ENCODE measurements around the gene WDR46. TPM values are rescaled to one million over a fixed set of nuclear protein-coding genes. Genes with fewer than 3 reads are reported as not detected.
"Not testable (repeated sequence)": the region's sequence is repeated elsewhere in the genome, so short reads cannot be mapped to it uniquely, and the experiment has no call there.

The WDR46 gene
- total RNA-seq, 1 experiment from 2014 or later = 99.2 TPM

GRCh38 chr6:33264015-33264414 lies 25.0 kb downstream of the WDR46 start:
- Histone ChIP-seq H4K8ac (replicated peaks; ENCODE audit: insufficient read length, low read depth, low read length) (no peak overlapping the region), H2BK120ac (ENCODE audit: low read depth, low read length, poor library complexity, severe bottlenecking) (no peak overlapping the region), H3K23me2 (ENCODE audit: insufficient read length, low read depth, low read length, poor library complexity, severe bottlenecking) (no peaks in the 10 kb centered on the region), H3K79me1 (ENCODE audit: insufficient read depth, low read depth, low read length, poor library complexity, severe bottlenecking) (no peaks in the 10 kb centered on the region), H2BK12ac (ENCODE audit: insufficient read length, low read depth, low read length) (no peak overlapping the region), H3K56ac (ENCODE audit: insufficient read length, low read depth, low read length) (no peak overlapping the region), H2BK5ac (ENCODE audit: insufficient read length, low read length) (no peak overlapping the region), H2AK5ac (ENCODE audit: insufficient read length, low read length) (no peak overlapping the region), H3K4ac (ENCODE audit: low read depth, low read length) (no peak overlapping the region), H3K9ac (ENCODE audit: extremely low read depth, insufficient read length, low read length) (no peak overlapping the region), H3T11ph (ENCODE audit: low read length) (no peak overlapping the region), H3K14ac (ENCODE audit: insufficient read depth, low read length) (no peak overlapping the region), H3K23ac (ENCODE audit: insufficient read length, low read depth, low read length) (no peak overlapping the region), H3K4me2 (ENCODE audit: insufficient read depth, insufficient read length, low read length) (no peak overlapping the region), H2AFZ (ENCODE audit: low read length) (no peak overlapping the region), H3K79me2 (ENCODE audit: insufficient read depth, low read length) (no peaks in the 10 kb centered on the region), H2BK15ac (ENCODE audit: low read depth, low read length) (no peak overlapping the region), H4K5ac (ENCODE audit: insufficient read length, low read depth, low read length) (no peak overlapping the region), H3K18ac (ENCODE audit: insufficient read length, low read depth, low read length) (no peak overlapping the region), H3K9me3 (ENCODE audit: control insufficient read depth, low read depth, low read length) (no peaks in the 10 kb centered on the region), H4K91ac (ENCODE audit: insufficient read length, low read depth, low read length) (no peak overlapping the region), H2BK20ac (ENCODE audit: low read depth, low read length, poor library complexity, severe bottlenecking) (no peak overlapping the region), H3K4me1 (ENCODE audit: insufficient read depth, low read length) (no peaks in the 10 kb centered on the region), H4K20me1 (ENCODE audit: control insufficient read depth, insufficient read depth, insufficient read length) (no peaks in the 10 kb centered on the region), H3K27me3 (ENCODE audit: insufficient read depth, low read length) (no peaks in the 10 kb centered on the region), H3K27ac (ENCODE audit: insufficient read length, low read depth, low read length) (no peak overlapping the region)
- Mint-ChIP-seq H3K36me3 (ENCODE audit: insufficient read depth in 1 of 3, low read depth in 3 of 3) (peaks cover 30 to 77% (median 68%) of the 10 kb centered on the region in 3 experiments; a peak in 6 of 7 replicates), H3K27me3 (ENCODE audit: low read depth) (no peaks in the 10 kb centered on the region), H3K9me3 (no peaks in the 10 kb centered on the region), H3K4me3 (no peak overlapping the region), H3K4me1 (no peaks in the 10 kb centered on the region), H3K27ac (no peak overlapping the region)
- no CpG with 5 or more reads among the region's 7 CpGs for WGBS (ENCODE audit: extremely low coverage, insufficient read length, low lambda C conversion rate)
- no peak for DNase-seq
- TF ChIP-seq CTCF (conservative IDR thresholded peaks at IDR 0.05) = no peak

- H3K4me1 Mint-ChIP-seq; H3K4ac ChIP-seq (ENCODE audit: low read depth, low read length); H3K4me3 Mint-ChIP-seq: not testable (repeated sequence)
Measured at GRCh38 chr6:33262490-33262889, 26.5 kb downstream of the WDR46 start.

More at GRCh38 chr6:33262490-33262889, 26.5 kb downstream of the WDR46 start:
- not testable (repeated sequence) for H3K27ac ChIP-seq (ENCODE audit: insufficient read length, low read depth, low read length); H3K4me2 ChIP-seq (ENCODE audit: insufficient read depth, insufficient read length, low read length); H4K91ac ChIP-seq (ENCODE audit: insufficient read length, low read depth, low read length); H2AFZ ChIP-seq (ENCODE audit: low read length); H3K23ac ChIP-seq (ENCODE audit: insufficient read length, low read depth, low read length); H3K27me3 ChIP-seq (ENCODE audit: insufficient read depth, low read length); H3K18ac ChIP-seq (ENCODE audit: insufficient read length, low read depth, low read length); H3K79me2 ChIP-seq (ENCODE audit: insufficient read depth, low read length); H4K8ac ChIP-seq (replicated peaks; ENCODE audit: insufficient read length, low read depth, low read length); H4K20me1 ChIP-seq (ENCODE audit: control insufficient read depth, insufficient read depth, insufficient read length); H4K5ac ChIP-seq (ENCODE audit: insufficient read length, low read depth, low read length); H2BK15ac ChIP-seq (ENCODE audit: low read depth, low read length); H3K9me3 ChIP-seq (ENCODE audit: control insufficient read depth, low read depth, low read length); DNase-seq; H3T11ph ChIP-seq (ENCODE audit: low read length); H2BK120ac ChIP-seq (ENCODE audit: low read depth, low read length, poor library complexity, severe bottlenecking); H3K27ac Mint-ChIP-seq; H2BK20ac ChIP-seq (ENCODE audit: low read depth, low read length, poor library complexity, severe bottlenecking); H3K27me3 Mint-ChIP-seq (ENCODE audit: low read depth); H2BK12ac ChIP-seq (ENCODE audit: insufficient read length, low read depth, low read length); H3K23me2 ChIP-seq (ENCODE audit: insufficient read length, low read depth, low read length, poor library complexity, severe bottlenecking); H3K79me1 ChIP-seq (ENCODE audit: insufficient read depth, low read depth, low read length, poor library complexity, severe bottlenecking); H3K14ac ChIP-seq (ENCODE audit: insufficient read depth, low read length); H2AK5ac ChIP-seq (ENCODE audit: insufficient read length, low read length); H3K56ac ChIP-seq (ENCODE audit: insufficient read length, low read depth, low read length); H3K9me3 Mint-ChIP-seq; H2BK5ac ChIP-seq (ENCODE audit: insufficient read length, low read length); H3K4me1 ChIP-seq (ENCODE audit: insufficient read depth, low read length); H3K9ac ChIP-seq (ENCODE audit: extremely low read depth, insufficient read length, low read length)
- no CpG with 5 or more reads among the region's 3 CpGs for WGBS (ENCODE audit: extremely low coverage, insufficient read length, low lambda C conversion rate)
- peaks cover 26 to 72% (median 60%) of the 10 kb centered on the region in 3 experiments for H3K36me3 Mint-ChIP-seq (ENCODE audit: insufficient read depth in 1 of 3, low read depth in 3 of 3)

All from H9 (cell line).